Ureter (tissue), 1 donor: Measurements from ENCODE around the gene MTX2. TPM values are rescaled to one million over a fixed set of nuclear protein-coding genes. Genes with fewer than 3 reads are reported as not detected.

ENCODE experiments used
- DNase-seq: peaks from one replicate; pipeline ENCODE4 v3.0.0-alpha.2; 2020; ENCODE audit warnings: low spot score
- total RNA-seq: library from RNA; stranded (reverse); gene quantifications from one replicate; pipeline ENCODE4 v1.2.4, GENCODE V29; 2023
- donor health status: DM: yes; HTN: yes; CAD: no.

The MTX2 gene
- 28.4 TPM for total RNA-seq

DNA sequence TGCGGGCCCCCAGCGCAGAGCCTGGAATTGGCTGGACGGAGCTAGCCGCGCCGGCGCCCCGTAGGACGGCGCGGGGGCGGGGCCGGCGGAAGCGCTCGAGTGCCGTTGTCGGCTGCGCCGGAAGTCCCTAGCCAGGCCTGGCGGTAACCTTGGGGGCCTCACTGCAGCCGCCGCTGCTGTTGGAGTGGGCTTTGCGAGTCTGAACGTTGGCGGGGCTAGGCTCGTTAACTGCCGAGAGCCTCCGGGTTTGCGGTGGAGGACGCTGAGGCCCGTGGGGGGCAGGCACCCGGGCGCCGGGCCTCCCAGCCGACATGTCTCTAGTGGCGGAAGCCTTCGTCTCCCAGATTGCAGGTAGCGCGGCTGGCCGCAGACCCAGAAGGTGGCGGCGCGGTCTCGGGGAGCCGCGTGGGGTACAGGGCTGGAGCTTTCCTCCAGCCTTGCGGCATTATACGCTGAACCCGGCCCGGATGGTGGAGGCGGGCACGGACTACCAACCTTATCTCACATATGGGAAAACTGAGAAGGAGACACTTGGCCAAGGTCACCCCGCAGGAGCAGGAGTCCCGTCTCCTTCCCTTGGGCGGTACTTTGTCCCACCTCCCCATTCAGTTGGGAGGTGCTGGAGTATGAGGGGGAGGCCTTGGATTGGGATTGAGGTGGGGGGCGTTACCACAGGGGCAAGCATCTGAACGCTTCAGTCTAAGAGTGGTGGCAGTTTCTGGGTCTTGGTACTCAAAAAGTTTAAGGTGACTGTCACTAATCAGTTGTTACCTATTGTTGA, at the start of gene MTX2:
Gene MTX2 (plus strand): TSS at position 124 of the 781 bp plus-strand sequence. CDS start 188 bp downstream, at position 312.
- DNase-seq: peak; percentile 73

DNA sequence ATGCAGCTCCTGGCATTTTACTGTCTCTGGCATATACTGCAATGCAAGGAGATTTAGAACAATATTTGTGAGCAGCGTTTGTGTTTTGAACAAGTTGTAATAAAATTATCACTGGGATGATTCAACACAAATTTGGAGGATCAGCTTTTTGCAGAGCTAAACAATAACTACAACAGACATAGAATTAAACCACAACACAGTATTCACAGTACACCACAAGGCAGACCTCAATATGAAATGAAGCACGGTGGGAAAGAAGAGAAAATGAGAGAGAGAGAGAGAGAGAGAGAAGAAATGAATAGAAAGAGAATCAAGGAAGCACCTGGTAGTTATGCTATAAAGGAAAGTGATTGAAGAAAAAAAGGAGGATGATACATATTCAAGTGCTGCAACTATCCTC, 41.4 kb upstream of the MTX2 start:
- DNase-seq: no peak

DNA sequence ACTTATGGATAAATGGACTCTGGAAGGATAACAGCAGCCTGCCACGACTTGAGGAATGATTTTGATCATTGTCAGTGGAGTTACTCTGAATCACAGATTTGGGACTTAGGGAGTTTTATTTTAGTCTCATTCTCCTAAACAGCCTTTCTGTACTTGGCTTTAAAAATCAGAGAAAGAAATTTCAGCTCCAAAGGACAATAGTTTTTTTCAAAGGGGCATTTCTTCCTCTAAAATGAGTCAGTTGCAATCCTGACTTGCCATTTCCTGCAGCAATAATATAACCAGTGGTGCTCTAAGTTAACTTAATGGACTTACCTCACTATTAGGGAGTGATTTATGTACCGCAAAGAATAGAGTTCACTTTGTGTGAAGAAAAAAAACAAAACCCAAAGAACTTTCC, 35.1 kb upstream of the MTX2 start:
- no peak for DNase-seq

DNA sequence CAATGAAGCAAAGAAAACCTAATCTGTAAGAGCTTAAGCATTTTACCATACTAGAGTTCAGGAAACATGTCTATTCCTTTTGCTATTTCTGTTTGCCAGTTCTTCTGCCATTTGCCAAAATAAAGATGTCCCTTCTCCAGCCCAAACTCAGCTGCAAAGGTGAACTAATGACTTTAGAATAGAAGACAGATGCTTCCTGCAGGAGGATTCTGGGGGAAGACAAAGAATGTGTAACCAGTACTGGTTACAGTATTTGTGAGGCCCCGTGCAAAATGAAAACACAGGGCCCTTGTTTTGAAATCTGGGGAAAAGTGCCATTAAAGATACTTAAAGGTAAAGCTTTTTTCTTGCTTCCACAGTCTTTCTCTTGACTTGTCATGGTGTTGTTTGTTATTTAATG, 34.3 kb upstream of the MTX2 start:
- DNase-seq: no peak

DNA sequence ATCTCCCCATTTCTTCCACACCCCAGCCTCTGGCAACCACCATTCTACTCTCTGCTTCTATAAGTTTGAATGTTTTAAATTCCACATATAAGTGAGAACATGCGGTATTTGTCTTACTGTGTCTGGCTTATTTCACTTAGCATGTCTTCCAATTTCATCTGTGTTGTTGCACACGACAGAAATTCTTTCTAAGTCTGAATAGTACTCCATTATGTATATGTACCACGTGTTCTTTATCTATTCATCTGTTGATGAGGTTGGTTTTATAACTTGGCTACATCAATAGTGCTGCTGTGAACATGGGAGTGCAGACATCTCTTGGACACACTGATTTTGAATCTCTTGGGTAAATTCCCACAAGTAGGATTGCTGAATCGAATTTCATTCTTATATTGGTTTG, 31.8 kb upstream of the MTX2 start:
- DNase-seq: no peak

DNA sequence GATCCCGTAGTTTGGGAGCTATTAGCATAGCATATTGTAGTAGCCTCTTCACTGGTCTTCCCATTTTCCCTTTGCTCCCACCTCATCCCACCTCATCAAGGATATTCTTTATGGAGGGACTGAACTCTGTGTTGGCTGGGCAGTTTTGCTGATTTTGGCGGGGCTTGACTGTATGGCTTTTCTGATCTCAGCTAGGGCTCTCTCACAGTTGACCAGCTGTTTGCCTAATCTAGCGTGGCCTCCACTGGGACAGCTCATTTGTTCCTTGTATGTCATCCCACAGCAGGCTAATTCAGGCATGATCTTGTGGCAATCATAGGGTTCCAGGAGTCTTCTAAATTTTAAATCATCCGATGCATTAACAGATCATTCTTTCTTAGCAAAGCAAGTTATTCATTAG, 30.2 kb upstream of the MTX2 start:
- no peak for DNase-seq

DNA sequence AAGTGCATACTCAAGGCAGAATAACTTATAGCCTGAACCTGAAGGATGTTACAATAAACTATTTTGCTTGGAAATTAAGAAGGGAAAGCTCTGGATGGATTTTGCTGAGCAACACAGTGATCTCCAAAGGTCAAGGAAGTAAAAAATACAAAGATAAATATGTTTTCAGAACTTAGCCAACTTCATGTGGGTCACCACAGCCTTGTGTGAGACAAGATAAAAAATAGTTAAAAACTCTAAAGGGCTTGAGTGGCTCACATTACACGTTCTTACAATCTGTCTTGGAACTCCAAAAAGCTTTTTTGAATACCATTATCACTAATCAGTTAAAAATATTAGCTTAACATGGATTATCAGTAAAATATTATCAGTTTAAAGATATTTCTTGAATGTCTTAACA, 28.9 kb upstream of the MTX2 start:
- DNase-seq: no peak

DNA sequence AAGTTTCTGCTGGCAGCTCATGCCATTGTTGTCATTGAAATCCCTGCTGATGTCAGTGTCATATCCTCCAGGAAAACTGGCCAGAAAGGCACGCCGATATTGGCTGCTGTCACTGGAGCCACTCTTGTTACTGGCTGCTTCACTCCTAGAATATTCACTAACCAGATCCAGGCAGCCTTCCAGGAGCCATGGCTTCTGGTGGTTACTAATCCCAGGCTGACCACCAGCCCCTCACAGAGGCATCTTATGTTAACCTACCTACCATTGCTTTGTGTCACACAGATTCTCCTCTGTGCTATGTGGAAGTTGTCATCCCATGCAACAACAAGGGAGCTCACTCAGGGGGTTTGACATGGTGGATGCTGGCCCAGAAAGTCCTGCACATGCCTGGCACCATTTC, 27.0 kb upstream of the MTX2 start:
- DNase-seq: no peak

DNA sequence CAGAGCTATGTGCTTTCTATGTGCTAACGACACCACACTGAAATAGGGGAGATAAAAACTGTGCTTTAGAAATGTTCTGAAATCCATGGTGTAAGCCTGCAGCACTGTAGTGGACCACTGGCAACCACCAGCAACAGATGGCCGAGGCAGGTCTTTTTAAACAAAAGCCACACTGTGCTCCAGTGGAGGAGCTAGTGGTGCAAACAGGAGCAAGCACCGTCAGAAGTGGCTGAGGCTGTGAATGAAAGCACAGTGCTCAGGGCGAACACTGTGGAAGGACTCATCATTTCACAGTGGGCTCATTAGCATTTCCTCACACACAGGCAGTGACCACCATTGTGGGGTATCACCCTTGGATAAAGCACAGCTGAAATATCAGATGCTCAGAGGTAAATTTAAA, 22.9 kb upstream of the MTX2 start:
- DNase-seq: no peak

DNA sequence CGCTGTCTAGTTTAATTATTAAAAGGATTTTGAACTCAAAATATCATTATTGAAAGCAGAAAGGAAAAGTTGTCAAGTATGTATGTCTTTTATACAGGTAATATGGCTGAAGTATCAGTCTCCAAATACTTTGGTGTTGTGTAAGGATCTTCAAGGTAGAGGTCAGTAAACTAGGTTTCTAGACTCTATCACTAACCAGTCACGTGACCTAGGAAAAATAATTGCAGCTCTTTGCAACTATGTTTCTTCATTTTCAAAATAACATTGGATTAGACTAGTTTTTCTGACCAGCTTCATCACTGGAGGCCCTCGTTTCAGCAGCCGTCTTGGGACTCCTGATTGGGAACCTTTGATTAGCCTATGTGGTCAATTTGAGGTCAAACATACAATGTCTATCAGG, 21.4 kb upstream of the MTX2 start:
- no peak for DNase-seq

DNA sequence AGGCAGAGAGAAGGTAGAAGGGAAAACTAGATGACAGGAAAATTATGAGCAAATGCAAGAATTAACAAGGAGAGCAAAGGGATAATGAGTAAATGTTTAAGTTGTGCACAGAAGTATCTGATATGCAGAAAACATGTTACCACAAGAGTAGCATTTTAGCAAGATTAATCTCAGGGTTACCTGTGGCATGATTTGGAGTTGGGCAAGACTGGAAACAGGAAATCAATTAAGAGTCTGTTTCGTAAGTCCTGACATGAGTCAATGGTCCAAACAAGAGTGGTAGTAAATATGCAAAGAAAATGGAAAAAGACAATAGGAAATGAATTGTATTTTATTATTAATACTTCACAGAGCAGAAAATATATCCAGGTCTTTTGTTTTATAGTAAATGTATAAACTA, 17.3 kb upstream of the MTX2 start:
- no peak for DNase-seq

DNA sequence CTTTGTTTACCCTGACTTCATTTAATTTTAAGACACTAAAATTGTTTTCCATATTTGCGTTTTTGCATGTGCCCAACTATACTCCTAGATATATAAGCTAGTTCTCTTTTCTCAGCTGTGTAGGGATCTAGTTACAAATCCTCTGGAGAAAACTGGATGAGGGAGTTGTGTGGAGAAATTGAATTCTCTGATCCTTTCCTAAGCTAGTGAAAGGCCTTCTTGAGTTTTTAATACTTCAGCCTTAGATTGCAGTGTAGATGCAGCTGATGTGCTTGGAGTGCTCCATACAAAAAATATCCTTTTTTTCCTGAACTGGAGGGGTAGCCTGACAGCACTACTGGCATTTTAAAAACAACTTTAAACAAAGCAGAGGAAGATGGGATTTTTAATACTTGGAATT, 8.6 kb upstream of the MTX2 start:
- no peak for DNase-seq

DNA sequence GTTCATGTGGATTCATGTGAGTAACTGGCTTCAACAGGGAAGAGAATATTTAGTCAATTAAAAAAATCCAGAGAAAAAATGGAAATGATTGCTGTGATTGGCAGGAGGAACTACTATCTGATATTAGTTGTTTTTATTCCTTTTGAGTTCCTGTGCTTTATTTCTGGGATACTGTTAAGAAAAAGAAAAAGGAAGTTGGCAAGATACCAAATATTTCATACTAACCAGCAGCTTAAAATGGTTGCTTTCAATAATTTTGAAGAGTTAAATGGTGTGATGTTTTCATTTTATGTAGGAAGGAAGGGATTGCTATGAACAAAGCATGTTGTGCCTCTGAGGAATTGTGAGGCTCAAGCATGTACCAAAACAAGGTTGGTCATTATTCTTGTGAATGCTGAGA, 8.1 kb upstream of the MTX2 start:
- no peak for DNase-seq

DNA sequence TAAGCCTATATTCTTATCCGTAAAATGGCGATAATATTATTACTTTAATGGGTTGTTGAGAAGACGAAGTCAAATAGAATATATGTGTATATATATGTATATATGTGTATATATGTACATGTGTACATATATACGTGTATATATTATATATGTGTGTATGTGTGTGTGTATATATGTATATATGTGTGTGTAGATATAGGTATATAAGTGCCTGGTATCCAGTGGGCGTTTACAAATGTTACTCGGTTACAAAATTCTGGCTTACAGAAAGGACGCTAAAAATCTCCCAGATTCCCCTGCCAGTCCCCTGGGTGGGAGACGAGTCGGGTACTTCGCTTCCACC, 295 bp upstream of the MTX2 start:
- DNase-seq: no peak

DNA sequence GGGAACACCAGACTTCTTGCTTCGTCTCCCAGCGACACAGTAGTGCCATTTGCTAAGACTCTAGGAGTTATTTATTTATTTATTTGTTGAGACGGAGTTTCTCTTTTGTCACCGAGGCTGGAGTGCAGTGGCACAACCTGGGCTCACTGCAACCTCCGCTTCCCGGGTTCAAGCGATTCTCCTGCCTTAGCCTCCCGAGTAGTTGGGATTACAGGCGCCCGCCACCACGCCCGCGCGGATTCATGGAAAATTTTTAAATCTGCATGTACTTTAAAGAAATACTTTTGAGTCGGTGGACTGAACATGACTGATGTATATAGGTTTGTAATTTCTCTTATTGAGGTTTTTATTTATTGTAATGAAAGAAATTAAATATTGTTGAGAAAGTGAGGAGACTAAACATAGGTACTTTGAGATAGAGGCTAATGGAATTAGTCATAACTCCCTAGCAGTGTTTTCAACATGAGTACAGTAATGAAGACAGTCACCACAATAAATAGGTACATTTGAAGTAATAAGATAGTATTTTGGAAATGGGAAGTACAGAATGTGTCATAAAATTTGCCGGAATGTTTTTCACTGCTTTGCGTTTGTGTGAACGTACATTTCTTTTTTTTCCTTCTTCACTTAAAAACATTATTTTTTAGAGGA, 983 bp downstream of the MTX2 start:
- DNase-seq: no peak

DNA sequence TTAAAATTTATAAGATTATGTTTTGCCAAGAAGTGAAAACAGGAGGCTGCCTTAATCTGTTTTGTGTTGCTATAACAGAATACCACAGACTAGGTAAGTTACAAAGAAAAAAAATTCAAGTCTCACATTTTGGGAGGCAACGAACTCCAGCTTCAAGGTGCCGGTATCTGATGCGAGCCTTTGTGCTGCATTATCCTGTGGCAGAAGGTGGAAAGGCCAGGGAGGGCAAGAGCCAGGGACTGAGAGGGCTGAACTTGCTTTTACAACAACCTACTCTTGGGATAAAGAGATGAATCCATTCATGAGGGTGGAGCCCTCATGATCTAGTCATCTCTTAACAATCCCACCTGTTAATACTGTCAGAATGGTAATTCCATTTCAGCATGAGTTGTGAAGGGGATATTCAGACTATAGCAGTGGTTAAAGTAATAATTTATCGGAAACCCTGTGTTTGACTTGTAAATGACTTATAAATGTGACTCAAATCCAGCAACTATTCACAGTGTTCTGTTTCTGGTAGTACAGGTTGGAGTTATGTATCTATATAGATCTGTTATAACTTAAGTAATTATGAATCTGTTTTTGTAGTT, 3.7 kb downstream of the MTX2 start:
- DNase-seq: no peak

DNA sequence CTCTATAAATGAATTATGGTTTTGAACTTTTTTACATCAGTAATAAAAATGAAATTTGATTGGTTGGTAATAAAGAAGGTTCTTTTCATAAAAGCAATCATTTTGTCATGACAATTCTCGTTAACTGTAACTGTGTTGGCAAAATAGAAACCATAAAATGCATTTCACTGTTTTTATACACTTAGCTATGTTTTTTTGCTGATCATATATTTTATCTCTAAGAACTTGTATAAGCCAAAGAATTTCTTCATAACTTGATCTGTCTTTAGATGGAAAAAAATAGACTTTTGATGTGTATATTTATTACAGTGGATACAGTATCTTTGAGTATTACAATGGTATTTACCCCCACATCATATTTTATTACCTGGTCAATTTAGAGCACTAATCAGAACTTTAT, 9.7 kb downstream of the MTX2 start:
- no peak for DNase-seq

DNA sequence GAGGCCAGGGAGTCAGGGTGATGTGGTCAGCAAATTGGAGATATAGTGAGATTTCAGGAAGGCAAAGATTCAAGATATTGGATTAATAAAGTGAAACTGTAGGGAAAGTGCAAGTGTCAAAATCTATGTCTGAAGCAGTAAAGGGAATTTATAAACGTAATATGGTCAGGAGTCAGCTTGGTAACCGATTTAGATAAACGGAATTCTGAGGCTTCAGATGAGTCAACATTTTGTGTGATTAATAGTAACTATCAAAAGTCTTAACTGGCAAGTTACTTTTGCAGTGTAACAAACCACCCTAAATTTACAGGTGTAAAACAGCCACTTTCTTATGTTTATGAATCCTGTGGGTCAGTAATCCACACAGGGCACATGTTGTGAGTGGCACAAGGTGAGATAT, 10.9 kb downstream of the MTX2 start:
- no peak for DNase-seq

DNA sequence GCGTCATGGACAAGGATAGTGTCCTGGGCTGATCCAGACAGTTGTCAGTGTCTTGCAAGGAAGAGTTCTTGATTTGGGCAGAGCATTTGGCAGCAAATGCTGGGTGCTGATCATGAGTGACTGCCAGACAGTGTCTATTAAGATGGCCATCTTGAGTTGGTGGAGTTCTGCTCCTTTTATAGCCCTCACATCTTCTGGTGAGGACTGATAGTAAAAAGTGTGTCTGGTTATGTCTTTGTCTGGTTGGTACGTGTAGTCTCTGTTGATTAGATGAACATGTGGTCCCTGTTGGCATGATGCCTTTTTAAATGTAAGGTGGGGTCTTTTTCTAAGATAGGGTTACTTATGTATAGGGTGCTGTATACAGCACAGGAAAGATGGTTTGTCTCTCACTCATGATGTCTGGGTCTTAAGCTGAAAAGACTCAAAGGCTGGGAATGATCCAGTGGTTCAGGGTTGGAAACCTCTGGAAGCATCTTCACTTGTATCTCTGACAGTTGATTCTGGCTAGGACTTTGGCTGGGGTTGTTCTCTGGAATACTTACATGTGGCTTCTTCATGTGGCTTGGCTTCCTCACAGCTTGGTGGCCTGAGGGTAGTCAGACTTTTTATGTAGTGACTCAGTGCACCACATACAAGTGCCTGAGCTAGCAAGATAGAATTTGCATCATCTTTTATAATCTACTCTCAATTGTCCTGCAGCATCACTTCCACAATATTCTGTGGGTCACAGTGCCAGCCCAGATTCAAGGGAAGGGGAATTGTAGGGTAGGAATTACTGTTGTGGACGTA, 11.8 kb downstream of the MTX2 start:
- no peak for DNase-seq

DNA sequence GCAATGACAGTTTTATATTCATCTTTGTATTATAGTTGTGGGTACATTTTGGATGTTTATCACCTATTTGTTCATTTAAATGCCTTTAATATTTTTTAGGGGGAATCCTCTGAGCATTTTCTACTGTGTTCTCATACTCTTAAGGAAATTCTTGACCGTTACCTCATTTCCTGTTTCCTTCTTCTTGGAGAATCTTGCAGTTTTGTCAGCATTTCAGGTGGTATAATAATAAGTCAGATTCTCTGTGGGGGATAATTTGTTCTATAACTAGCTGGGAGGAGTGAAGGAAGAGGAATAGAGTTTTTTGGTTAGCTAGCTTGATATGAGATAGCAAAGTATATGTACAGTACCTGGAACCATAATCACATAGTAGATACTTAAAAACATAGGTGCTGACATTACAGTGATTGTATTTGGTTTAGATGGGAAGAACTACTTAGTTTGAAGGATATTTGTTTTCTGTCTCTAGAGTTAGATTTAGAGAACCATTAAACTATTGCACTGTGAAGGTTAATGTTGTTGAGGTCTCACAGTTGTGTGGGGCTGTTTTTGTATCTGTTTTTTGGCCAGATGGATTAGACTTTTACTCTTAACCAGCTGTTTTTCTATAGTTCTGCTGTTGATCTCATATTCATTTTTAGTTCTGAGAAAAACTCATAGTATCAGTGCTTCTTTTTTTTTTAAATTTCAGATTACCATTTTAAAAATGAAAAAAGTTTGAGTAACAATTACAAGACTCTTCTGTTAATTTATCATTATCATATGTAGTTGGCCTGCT, 14.2 kb downstream of the MTX2 start:
- DNase-seq: no peak

DNA sequence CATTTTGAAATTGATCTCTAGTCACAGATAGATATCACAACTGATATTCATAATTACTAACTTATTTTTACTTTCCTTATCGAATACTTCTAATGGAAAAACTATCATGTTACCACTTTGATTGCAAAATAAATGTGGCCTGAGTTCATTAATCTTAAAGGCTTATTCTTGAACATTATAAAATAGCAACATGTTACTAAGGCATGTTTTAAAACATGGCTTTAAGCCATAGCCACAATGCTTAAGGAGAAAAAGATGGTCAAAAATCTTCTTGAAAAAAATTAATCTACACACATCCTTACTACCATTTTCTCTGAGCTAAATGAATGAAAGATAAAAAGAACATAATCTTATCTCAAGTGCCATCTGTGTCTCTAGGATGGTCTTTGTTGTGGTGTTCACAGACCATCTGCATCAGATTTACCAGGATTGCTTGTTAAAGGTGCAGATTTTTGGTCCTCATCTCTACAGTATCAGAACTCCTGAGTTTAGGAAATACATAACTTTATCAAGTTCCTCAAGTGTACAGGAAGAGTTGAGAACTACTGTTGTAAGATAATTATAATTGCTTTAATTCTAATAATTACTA, 15.3 kb downstream of the MTX2 start:
- DNase-seq: no peak
